ENCODE data around the gene BAG1. TPM values are rescaled to one million over a fixed set of nuclear protein-coding genes. Genes with fewer than 3 reads are reported as not detected.

The BAG1 gene
- polyA plus RNA-seq, 1 donor: 71.6 TPM

GRCh38 chr9:33287087-33287490, 22.6 kb upstream of the BAG1 start:
- peak; percentile 42 for DNase-seq

DNA sequence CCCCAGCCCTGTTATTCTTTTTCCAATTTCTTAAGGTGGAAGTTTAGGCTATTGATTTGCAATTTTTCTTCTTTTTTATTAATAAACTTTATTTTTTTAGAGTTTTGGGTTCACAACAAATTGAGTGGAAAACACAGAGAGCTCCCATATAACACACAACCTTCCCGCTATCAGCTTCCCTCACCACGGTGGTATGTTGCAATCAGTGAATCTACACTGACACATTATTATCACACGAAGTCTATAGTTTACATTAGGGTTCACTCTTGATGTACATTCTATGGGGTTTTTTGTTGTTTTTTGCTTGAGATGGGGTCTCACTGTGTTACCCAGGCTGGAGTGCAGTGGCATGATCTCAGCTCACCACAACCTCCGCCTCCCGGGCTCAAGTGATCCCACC, 21.0 kb upstream of the BAG1 start:
- no peak for DNase-seq

DNA sequence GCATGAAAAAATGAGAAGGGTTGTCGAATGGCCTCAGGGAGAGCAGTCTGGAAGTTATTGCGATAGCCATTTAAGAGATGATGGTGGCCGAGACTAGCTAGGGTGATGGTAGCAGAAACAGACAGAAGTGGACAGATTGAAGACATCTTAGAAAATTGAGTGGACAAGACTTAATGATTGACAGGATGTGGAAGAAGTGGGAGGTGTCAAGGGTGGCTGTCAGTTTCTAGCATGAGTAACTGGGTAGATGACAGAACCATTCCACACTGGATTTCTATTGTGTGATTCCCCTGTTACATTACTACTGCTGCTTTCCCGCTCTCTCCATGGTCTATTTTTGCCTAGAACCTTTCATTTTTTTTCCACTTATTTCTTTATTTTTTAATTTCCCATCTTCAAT, 13.0 kb upstream of the BAG1 start:
- no peak for DNase-seq

GRCh38 chr9:33273972-33274328, 9.4 kb upstream of the BAG1 start:
- DNase-seq: no peak

- no peak for DNase-seq
Observed at GRCh38 chr9:33273266-33273971, 8.9 kb upstream of the BAG1 start.

GRCh38 chr9:33272061-33272460, 7.6 kb upstream of the BAG1 start:
- no peak for DNase-seq

DNA sequence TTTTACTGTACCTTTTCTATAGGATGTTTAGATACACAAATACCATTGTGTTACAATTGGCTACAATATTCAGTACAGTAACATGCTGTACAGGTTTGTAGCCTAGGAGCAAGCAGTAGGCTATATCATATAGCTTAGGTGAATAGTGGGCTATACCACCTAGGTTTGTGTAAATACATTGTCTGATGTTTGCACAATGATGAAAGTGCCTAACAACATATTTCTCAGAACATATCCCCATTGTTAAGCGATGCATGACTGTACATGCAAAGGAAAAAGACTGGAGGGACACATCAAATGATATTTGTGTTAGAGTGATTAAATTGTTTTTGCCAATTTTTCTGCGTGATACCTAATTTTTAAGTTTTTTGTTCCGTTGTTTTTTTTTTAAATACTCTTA, 5.6 kb upstream of the BAG1 start:
- no peak for DNase-seq

GRCh38 chr9:33267151-33267767, 2.8 kb upstream of the BAG1 start:
- DNase-seq: no peak

GRCh38 chr9:33265211-33265865, 830 bp upstream of the BAG1 start:
- no peak for DNase-seq

- peak; percentile 11 for DNase-seq
Observed at GRCh38 chr9:33264003-33264472, 470 bp downstream of the BAG1 start.

DNA sequence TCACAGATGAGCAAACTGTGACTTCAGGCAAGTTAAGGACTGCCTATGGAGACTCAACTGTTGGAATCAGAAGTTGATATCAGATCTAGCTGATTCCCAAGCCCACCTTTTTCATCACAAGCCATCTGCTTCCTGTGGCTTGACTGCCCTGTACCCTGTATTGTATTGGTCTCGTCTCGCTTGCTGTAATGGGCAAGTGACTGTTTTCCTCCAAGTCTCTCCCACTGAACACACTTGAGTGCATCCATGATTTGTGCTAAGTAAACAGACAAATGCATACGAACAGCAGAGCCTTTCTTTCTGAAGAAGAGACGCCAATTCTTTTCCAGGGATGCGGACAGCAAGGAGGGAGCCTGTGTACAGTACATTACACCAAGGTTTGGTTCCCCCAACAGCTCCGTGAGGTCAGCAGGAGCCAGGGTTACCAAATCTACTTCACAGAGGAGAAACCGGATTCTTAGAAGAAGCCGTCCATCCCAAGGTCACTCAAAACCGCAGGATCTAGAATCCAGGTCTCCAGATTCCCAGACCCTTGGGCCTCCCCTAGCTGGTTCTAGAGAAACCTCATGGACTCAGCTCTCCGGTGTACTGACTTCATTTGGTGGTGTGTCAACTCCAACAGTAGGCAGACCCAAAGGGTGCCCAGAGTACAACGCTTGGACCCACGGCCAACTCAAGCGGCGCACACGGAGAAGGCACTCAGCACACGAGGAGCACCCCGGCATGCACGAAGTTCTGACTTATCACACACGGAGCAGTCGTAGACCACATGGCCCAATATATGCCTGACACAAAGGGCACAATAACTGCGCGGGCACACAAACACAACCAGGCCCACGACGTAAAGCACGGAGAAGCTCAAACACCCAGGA, 1.1 kb downstream of the BAG1 start:
- DNase-seq: peak; percentile 21

DNA sequence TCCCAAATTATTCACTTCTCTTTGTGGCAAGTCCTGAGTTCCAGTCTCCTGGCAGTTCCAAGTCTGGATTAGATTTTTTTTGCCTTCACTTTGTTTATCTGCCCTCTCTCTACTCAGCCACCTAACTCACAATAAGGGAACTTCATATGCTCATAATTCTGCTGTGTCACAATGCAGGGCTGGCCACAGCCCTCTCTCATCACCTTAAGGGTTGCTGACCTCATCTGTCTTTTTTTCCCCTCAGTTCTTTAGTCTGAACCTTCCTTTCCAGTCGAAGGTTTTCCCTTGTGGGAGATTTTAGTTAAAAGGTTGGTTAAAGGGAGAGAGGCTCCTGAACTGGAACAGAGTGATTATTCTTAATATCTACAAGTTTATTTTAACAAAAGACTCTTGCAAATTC, 4.1 kb downstream of the BAG1 start:
- no peak for DNase-seq

- no peak for DNase-seq
Observed at GRCh38 chr9:33257276-33257675, 7.2 kb downstream of the BAG1 start.

GRCh38 chr9:33256236-33256635, 8.3 kb downstream of the BAG1 start:
- DNase-seq: no peak

GRCh38 chr9:33255471-33255870, 9.0 kb downstream of the BAG1 start:
- no peak for DNase-seq

- DNase-seq: no peak
Observed at GRCh38 chr9:33255014-33255413, 9.5 kb downstream of the BAG1 start.

- DNase-seq: no peak
Observed at GRCh38 chr9:33254211-33254610, 10.3 kb downstream of the BAG1 start.

DNA sequence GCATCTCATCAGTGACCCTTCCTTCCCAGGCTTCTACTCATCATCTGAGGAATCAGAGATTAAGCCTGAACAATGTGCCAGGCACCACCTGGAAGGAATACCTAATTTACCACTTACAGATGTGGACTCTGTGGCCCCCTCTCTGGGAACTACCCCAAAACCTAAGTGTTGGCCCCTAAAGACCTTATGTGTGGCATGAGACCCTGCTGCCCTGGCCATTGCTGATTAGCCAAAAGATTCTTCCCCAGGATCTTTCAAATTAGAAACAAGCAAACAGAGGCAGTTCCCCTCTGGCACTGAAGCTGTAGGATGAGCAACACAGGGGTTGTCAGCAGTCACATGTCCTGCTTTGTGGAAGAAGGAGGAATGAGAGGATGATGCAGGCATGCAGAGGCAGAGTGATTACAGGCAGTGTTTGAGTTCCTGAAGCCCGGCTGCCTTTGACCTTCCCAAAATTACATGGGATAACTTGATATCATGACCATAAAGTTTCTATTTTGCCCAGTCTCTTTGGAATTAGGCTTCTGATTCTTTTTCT, 14.0 kb downstream of the BAG1 start:
- DNase-seq: no peak

GRCh38 chr9:33249983-33250382, 14.5 kb downstream of the BAG1 start:
- no peak for DNase-seq

GRCh38 chr9:33249087-33249658, 15.3 kb downstream of the BAG1 start:
- DNase-seq: no peak

DNA sequence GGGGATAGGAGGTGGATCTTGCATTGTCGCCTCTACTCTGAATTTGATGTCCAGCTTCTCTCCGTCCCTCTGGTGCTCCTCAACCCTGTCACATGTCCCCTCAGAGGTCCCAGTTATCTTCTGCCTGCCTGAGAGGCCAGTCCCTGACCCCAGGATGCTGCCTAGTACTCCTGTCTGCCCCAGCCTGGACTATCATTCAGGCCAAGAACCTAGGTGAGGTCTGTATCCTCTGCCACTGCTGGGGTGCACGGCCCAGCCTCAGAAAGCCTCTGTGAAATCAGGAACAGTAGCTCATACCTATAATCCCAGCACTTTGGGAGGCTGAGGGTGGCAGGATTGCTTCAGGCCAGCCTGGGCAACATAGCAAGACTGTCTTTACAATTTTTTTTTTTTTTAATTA, 15.9 kb downstream of the BAG1 start:
- DNase-seq: no peak
